Mesendoderm (in vitro differentiated cells): ENCODE data around the gene NUDT1.
A peak's percentile ranks its signal among the peaks of the same experiment; 100 is the strongest.

Source experiments
- DNase-seq: peaks from one replicate; pipeline ENCODE4 v3.0.0; 2013
- H2AK5ac ChIP-seq: 2 replicates; pipeline ENCODE4 v1.6.1; 2013; ENCODE audit warnings: low read length, inconsistent platforms
- H2BK120ac ChIP-seq: 2 replicates; pipeline ENCODE4 v1.6.1; 2013; ENCODE audit warnings: low read depth, mild to moderate bottlenecking, low read length, moderate library complexity, mixed read lengths
- H2BK15ac ChIP-seq: replicated peaks from 2 replicates; pipeline ENCODE4 v1.6.1; 2013; ENCODE audit warnings: low read depth, mild to moderate bottlenecking, moderate library complexity
- H2BK5ac ChIP-seq: 2 replicates; pipeline ENCODE4 v1.6.1; 2013; ENCODE audit warnings: low read length, inconsistent platforms
- H3K18ac ChIP-seq: 2 replicates; pipeline ENCODE4 v1.6.1; 2013; ENCODE audit warnings: mild to moderate bottlenecking, low read length, mixed read lengths
- H3K23ac ChIP-seq: one replicate; pipeline ENCODE4 v1.6.1; 2013; ENCODE audit warnings: low read length
- H3K27ac ChIP-seq: 2 replicates; pipeline ENCODE4 v1.5.1; 2013; ENCODE audit warnings: low read depth, mild to moderate bottlenecking, inconsistent platforms, low read length, moderate library complexity
- H3K27me3 ChIP-seq: 2 replicates; pipeline ENCODE4 v1.6.1; 2013; ENCODE audit warnings: low read length, control low read depth, mild to moderate bottlenecking, inconsistent platforms; ENCODE audit not compliant: insufficient read depth, poor library complexity
- H3K36me3 ChIP-seq: 2 replicates; pipeline ENCODE4 v1.6.1; 2013; ENCODE audit warnings: low read length, inconsistent platforms; ENCODE audit not compliant: control insufficient read depth, insufficient read depth
- H3K4ac ChIP-seq: one replicate; pipeline ENCODE4 v1.6.1; 2013; ENCODE audit warnings: low read depth, mild to moderate bottlenecking, low read length, moderate library complexity
- H3K4me1 ChIP-seq: 2 replicates; pipeline ENCODE4 v1.6.1; 2013; ENCODE audit warnings: low read depth, low read length, inconsistent platforms; ENCODE audit not compliant: control insufficient read depth
- H3K4me2 ChIP-seq: 2 replicates; pipeline ENCODE4 v1.6.1; 2013; ENCODE audit warnings: low read length
- H3K4me3 ChIP-seq: 2 replicates; pipeline ENCODE4 v1.5.1; 2013; ENCODE audit warnings: mild to moderate bottlenecking, low read length
- H3K56ac ChIP-seq: one replicate; pipeline ENCODE4 v1.6.1; 2013; ENCODE audit warnings: low read length
- H3K79me1 ChIP-seq: 2 replicates; pipeline ENCODE4 v1.6.1; 2013; ENCODE audit warnings: low read length, inconsistent platforms
- H3K79me2 ChIP-seq: 2 replicates; pipeline ENCODE4 v1.6.1; 2013; ENCODE audit warnings: mild to moderate bottlenecking, low read length; ENCODE audit not compliant: control insufficient read depth, insufficient read depth
- H3K9ac ChIP-seq: 2 replicates; pipeline ENCODE4 v1.6.1; 2013; ENCODE audit warnings: low read length, inconsistent platforms
- H4K5ac ChIP-seq: one replicate; pipeline ENCODE4 v1.6.1; 2013; ENCODE audit warnings: low read length
- H4K8ac ChIP-seq: one replicate; pipeline ENCODE4 v1.6.1; 2013; ENCODE audit warnings: low read depth, mild to moderate bottlenecking, control low read depth, low read length, moderate library complexity
- WGBS: extraction: QIAGEN DNeasy Blood & Tissue Kit; methylation state at CpG from one replicate; pipeline ENCODE4 v1.1.7; 2013; ENCODE audit warnings: low lambda C conversion rate, missing lambda C conversion rate; ENCODE audit not compliant: insufficient coverage; ENCODE audit errors: extremely low coverage; 5-methylcytosine and 5-hydroxymethylcytosine counted together

NUDT1 gene

GRCh38 chr7:2209146-2209960 is 32.7 kb upstream of the NUDT1 start:
- no peaks in the 10 kb centered on the region for H3K4me1 ChIP-seq
- no peak overlapping the region for H2BK15ac ChIP-seq
- no peak overlapping the region for H3K4me2 ChIP-seq
- H4K5ac ChIP-seq = no peak overlapping the region
- H3K56ac ChIP-seq = no peak overlapping the region
- DNase-seq = peak; percentile 72
- no peaks in the 10 kb centered on the region for H3K79me2 ChIP-seq
- no peak overlapping the region for H3K9ac ChIP-seq
- no peak overlapping the region for H2BK120ac ChIP-seq
- H2AK5ac ChIP-seq = no peak overlapping the region
- H3K23ac ChIP-seq = no peak overlapping the region
- H3K18ac ChIP-seq = no peak overlapping the region
- WGBS = no CpG with 5 or more reads among the region's 21 CpGs
- H4K8ac ChIP-seq = no peak overlapping the region
- no peak overlapping the region for H3K27ac ChIP-seq
- H3K4ac ChIP-seq = no peak overlapping the region
- peaks cover 13% of the 10 kb centered on the region for H3K36me3 ChIP-seq
- H2BK5ac ChIP-seq = no peak overlapping the region
- H3K27me3 ChIP-seq = no peaks in the 10 kb centered on the region
- peaks cover 3% of the 10 kb centered on the region for H3K79me1 ChIP-seq
- no peak overlapping the region for H3K4me3 ChIP-seq

DNA sequence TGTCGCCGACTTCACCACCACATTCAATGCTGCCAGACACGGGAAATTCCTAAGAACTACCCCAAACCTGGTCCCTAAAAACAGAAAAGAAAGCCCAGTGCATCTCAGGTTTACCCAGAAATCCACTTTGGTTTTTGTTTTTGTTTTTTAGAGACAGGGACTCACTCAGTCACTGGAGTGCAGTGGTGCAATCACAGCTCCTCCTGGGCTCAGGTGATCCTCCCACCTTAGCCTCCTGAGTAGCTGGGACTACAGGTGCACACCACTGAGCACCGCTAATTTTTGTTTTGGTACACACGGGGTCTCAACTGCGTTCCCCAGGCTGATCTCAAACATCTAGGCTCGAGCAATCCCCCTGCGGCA is 32.1 kb upstream of the NUDT1 start:
- Histone ChIP-seq H3K4ac (no peak overlapping the region), H4K8ac (no peak overlapping the region), H3K4me1 (no peaks in the 10 kb centered on the region), H2BK15ac (no peak overlapping the region), H4K5ac (no peak overlapping the region), H3K23ac (no peak overlapping the region), H3K79me2 (no peaks in the 10 kb centered on the region), H3K27me3 (no peaks in the 10 kb centered on the region), H3K9ac (no peak overlapping the region), H2BK5ac (no peak overlapping the region), H3K79me1 (peaks cover 3% of the 10 kb centered on the region), H3K4me3 (no peak overlapping the region), H2BK120ac (no peak overlapping the region), H2AK5ac (no peak overlapping the region), H3K36me3 (peaks cover 13% of the 10 kb centered on the region), H3K4me2 (no peak overlapping the region), H3K18ac (no peak overlapping the region), H3K27ac (no peak overlapping the region), H3K56ac (no peak overlapping the region)
- no peak for DNase-seq
- WGBS = no CpG with 5 or more reads among the region's 8 CpGs

DNA sequence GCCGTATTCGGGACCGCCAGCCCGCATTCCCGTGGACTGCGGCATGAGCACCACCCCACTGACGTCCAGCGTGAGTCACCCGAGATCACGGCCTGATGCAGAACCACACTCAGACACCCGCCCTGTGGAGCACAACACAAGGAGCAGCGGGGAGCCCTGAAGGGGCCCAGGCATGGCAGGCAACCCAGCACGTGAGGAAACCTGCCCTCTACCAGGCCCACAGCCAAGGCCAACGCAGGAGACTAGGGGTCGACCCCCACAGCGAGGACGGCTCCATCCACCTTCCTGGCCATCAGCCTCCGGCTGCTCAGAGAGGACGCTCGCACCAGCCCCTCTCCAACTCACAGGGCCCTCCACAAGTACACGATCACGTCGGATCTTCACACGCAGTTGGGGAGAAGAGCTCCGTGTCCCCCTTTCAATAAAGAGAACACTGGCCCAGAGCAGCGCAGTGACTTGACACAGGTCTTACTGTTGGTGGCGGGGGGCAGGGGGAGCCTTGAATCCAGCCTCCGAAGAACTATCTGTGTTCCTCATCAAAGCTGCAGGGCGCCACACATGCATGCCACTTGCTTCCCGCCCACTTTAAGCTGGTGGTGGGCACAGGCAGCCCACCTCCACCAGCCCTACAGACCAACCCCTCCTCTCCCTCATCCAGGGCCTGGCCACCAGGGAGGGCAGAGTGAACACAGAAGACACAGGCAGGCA is 31.3 kb upstream of the NUDT1 start:
- Histone ChIP-seq H3K23ac (no peak overlapping the region), H3K4me3 (no peak overlapping the region), H4K8ac (no peak overlapping the region), H3K18ac (no peak overlapping the region), H2BK5ac (no peak overlapping the region), H3K4ac (no peak overlapping the region), H3K79me1 (peaks cover 3% of the 10 kb centered on the region), H2AK5ac (no peak overlapping the region), H3K4me1 (no peaks in the 10 kb centered on the region), H2BK120ac (no peak overlapping the region), H3K27ac (no peak overlapping the region), H3K79me2 (no peaks in the 10 kb centered on the region), H3K27me3 (no peaks in the 10 kb centered on the region), H2BK15ac (no peak overlapping the region), H3K9ac (no peak overlapping the region), H3K56ac (no peak overlapping the region), H3K4me2 (no peak overlapping the region), H4K5ac (no peak overlapping the region), H3K36me3 (peaks cover 13% of the 10 kb centered on the region)
- no CpG with 5 or more reads among the region's 30 CpGs for WGBS
- DNase-seq = no peak

- Histone ChIP-seq H3K27me3 (no peaks in the 10 kb centered on the region), H3K56ac (no peak overlapping the region), H3K79me2 (no peaks in the 10 kb centered on the region), H4K8ac (no peak overlapping the region), H3K4me2 (no peak overlapping the region), H3K18ac (no peak overlapping the region), H3K4ac (no peak overlapping the region), H2BK120ac (no peak overlapping the region), H4K5ac (no peak overlapping the region), H3K4me1 (no peaks in the 10 kb centered on the region), H3K27ac (no peak overlapping the region), H3K9ac (no peak overlapping the region), H2AK5ac (no peak overlapping the region), H2BK15ac (no peak overlapping the region), H3K23ac (no peak overlapping the region), H3K4me3 (no peak overlapping the region), H3K79me1 (peaks cover 3% of the 10 kb centered on the region), H2BK5ac (no peak overlapping the region), H3K36me3 (peaks cover 16% of the 10 kb centered on the region)
- WGBS = no CpG with 5 or more reads among the region's 15 CpGs
- DNase-seq = no peak
Measured at GRCh38 chr7:2211259-2211880, 30.7 kb upstream of the NUDT1 start.

GRCh38 chr7:2211926-2212325 is 30.1 kb upstream of the NUDT1 start:
- no peak overlapping the region for H2BK5ac ChIP-seq
- H2AK5ac ChIP-seq = no peak overlapping the region
- no peak overlapping the region for H2BK15ac ChIP-seq
- DNase-seq = no peak
- no CpG with 5 or more reads among the region's 13 CpGs for whole genome bisulfite sequencing
- H3K79me2 ChIP-seq = no peaks in the 10 kb centered on the region
- no peaks in the 10 kb centered on the region for H3K27me3 ChIP-seq
- peaks cover 3% of the 10 kb centered on the region for H3K79me1 ChIP-seq
- no peak overlapping the region for H3K56ac ChIP-seq
- no peak overlapping the region for H3K9ac ChIP-seq
- H3K18ac ChIP-seq = no peak overlapping the region
- H3K23ac ChIP-seq = no peak overlapping the region
- H4K5ac ChIP-seq = no peak overlapping the region
- H3K4me3 ChIP-seq = no peak overlapping the region
- H3K4ac ChIP-seq = no peak overlapping the region
- H2BK120ac ChIP-seq = no peak overlapping the region
- H3K36me3 ChIP-seq = peaks cover 16% of the 10 kb centered on the region
- H4K8ac ChIP-seq = no peak overlapping the region
- H3K4me1 ChIP-seq = no peaks in the 10 kb centered on the region
- no peak overlapping the region for H3K27ac ChIP-seq
- H3K4me2 ChIP-seq = no peak overlapping the region
